ENCODE measurements around the gene UGT8. TPM values are rescaled to one million over a fixed set of nuclear protein-coding genes. Genes with fewer than 3 reads are reported as not detected.

Gene UGT8
- total RNA-seq, 3 donors from 2014 or later, result 0.16 to 14.9 (median 3.9) TPM

DNA sequence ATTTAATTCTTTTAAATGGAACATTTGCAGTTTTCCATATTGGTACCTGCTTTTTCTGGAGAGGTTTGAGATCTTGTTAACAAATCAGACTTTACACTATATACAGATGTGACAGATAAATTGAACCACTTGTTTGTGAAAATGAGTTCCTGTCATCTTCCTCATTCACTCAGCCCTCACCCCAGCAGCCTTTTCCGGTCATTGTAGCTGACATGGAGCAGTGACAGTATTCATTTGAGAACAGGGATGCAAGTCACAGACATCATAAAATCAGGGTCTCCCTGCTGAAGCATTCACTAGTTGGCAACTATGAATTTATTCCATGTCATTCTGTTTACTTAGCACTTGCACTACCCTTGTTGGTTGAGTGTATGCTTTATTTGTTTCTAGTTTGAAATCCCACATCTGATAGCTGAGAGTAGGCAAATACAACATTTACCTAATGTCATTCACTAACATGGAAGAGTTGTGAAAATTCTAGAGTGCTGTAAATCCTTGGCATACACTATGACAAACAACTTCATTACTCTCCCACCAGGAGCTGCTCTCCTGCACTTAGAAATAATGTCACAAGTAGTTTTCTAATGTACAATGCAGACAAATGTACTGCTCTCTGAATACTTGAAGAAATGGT lies 78.9 kb downstream of the UGT8 start:
- no peaks in the 10 kb centered on the region for H3K27me3 ChIP-seq

DNA sequence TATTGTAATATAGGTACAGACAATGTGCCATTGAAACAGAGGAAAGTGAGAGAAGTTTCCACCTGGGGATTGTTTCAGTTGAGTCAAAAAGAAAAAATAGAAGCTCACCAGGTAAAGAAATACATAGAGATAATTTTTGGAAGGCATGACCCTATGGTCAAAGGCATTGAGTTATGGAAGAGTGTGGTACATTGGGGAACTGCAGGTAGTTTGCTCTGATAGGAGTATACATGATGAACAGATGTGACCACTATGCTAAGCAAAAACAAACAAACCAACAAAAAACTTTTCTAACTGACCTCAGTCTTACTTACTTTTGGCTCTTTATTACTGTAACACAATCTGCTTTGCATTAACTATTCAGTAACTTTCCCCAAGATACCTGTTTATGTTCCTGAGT lies 85.9 kb downstream of the UGT8 start:
- DNase-seq (ENCODE audit: low spot score in 2 of 2), result no peak
- no peaks in the 10 kb centered on the region for H3K9me3 ChIP-seq
- H3K27me3 ChIP-seq, result no peaks in the 10 kb centered on the region
- no peaks in the 10 kb centered on the region for H3K36me3 ChIP-seq
- TF ChIP-seq POLR2A (IDR thresholded peaks at IDR 0.05) (no peak), POLR2AphosphoS5 (IDR thresholded peaks at IDR 0.05) (no peak)
- TF ChIP-seq, protein P1, sequence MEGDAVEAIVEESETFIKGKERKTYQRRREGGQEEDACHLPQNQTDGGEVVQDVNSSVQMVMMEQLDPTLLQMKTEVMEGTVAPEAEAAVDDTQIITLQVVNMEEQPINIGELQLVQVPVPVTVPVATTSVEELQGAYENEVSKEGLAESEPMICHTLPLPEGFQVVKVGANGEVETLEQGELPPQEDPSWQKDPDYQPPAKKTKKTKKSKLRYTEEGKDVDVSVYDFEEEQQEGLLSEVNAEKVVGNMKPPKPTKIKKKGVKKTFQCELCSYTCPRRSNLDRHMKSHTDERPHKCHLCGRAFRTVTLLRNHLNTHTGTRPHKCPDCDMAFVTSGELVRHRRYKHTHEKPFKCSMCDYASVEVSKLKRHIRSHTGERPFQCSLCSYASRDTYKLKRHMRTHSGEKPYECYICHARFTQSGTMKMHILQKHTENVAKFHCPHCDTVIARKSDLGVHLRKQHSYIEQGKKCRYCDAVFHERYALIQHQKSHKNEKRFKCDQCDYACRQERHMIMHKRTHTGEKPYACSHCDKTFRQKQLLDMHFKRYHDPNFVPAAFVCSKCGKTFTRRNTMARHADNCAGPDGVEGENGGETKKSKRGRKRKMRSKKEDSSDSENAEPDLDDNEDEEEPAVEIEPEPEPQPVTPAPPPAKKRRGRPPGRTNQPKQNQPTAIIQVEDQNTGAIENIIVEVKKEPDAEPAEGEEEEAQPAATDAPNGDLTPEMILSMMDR (IDR thresholded peaks at IDR 0.05), result no peak
- no peak overlapping the region for H3K4me3 ChIP-seq
- intact Hi-C loops (cut with DNase I; ENCODE audit: low total_unique reads), result no loop called here
- no peaks in the 10 kb centered on the region for H3K4me1 ChIP-seq
- no peak overlapping the region for H3K27ac ChIP-seq

More for the DNA sequence above, 78.9 kb downstream of the UGT8 start:
- no peaks in the 10 kb centered on the region for H3K9me3 ChIP-seq
- no peak overlapping the region for H3K4me3 ChIP-seq
- no peak for DNase-seq (ENCODE audit: low spot score in 2 of 2)
- no peak overlapping the region for H3K27ac ChIP-seq
- TF ChIP-seq POLR2AphosphoS5 (IDR thresholded peaks at IDR 0.05), result no peak
- TF ChIP-seq, protein P1 (IDR thresholded peaks at IDR 0.05), result no peak
- TF ChIP-seq POLR2A (IDR thresholded peaks at IDR 0.05), result no peak
- no peaks in the 10 kb centered on the region for H3K4me1 ChIP-seq
- intact Hi-C loops (cut with DNase I; ENCODE audit: low total_unique reads), result no loop called here
- H3K36me3 ChIP-seq, result no peaks in the 10 kb centered on the region

DNA sequence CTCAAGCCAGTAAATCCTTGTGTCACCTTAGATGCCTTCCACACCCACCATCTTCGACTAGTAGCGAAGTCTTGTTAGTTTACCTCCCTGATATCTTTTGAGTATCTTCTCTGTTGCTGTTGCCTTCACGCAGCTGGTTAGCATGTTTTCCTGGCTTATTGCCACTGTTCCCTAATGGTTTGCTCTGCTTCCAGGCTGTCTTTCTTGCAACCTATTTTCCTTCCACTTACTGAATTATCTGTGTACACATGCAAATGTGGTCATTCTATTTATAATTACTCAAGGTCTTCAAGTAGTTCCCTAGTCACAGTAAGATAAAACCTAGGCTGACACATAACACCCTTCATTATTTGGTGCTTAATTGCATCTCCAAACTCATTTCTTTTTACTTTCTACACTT lies 89.5 kb downstream of the UGT8 start:
- intact Hi-C loops (cut with DNase I; ENCODE audit: low total_unique reads), result no loop called here
- DNase-seq (ENCODE audit: low spot score in 2 of 2), result no peak
- Histone ChIP-seq H3K9me3 (no peaks in the 10 kb centered on the region), H3K4me3 (no peak overlapping the region), H3K27ac (no peak overlapping the region), H3K4me1 (no peaks in the 10 kb centered on the region), H3K36me3 (no peaks in the 10 kb centered on the region), H3K27me3 (no peaks in the 10 kb centered on the region)
- TF ChIP-seq, protein P1 (IDR thresholded peaks at IDR 0.05), result no peak
- TF ChIP-seq POLR2AphosphoS5 (IDR thresholded peaks at IDR 0.05) (no peak), POLR2A (IDR thresholded peaks at IDR 0.05) (no peak)

DNA sequence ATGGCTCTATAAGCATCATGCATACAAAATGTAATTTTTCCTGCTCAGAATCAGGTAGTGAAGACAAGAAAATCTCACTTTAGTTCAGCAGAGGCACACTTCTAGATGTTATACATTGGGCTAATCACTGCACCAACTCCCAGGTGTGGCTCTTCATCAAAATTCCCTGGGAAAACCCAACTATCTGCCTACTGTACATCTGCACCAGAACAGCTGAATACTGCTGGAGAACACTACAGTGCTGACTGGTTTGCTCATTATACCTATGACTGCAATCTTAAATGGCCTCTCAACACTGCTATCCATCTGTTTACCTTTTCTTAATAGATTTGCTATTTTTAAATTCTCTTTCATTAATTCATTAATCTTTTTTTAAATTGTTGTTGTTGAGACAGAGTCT lies 92.0 kb downstream of the UGT8 start:
- Histone ChIP-seq H3K9me3 (no peaks in the 10 kb centered on the region), H3K36me3 (no peaks in the 10 kb centered on the region), H3K4me1 (no peaks in the 10 kb centered on the region), H3K27ac (no peak overlapping the region), H3K27me3 (no peaks in the 10 kb centered on the region), H3K4me3 (no peak overlapping the region)
- no peak for DNase-seq (ENCODE audit: low spot score in 2 of 2)
- TF ChIP-seq POLR2AphosphoS5 (IDR thresholded peaks at IDR 0.05) (no peak), POLR2A (IDR thresholded peaks at IDR 0.05) (no peak)
- TF ChIP-seq, protein P1 (IDR thresholded peaks at IDR 0.05), result no peak
- intact Hi-C loops (cut with DNase I; ENCODE audit: low total_unique reads), result no loop called here

DNA sequence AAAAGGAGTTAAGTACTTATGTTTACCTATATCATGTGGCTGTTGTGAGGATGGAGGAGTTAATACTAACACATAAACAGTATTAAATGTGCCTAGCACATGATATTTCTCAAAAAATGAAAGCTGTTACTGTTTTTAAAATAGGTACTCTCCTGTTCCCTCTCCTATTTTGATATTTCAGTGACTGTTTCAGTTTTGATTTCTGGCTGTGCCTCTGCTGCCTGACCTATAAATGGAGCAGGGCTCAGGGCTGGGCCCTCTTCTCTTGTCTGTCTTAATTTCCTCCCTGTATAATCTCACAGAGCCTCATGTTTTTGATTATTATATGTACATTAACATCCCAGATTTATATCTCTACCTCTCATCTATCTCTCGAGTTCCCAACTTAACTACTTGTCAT lies 93.3 kb downstream of the UGT8 start:
- no peaks in the 10 kb centered on the region for H3K27me3 ChIP-seq
- no peak for TF ChIP-seq POLR2A (IDR thresholded peaks at IDR 0.05)
- TF ChIP-seq, protein P1 (IDR thresholded peaks at IDR 0.05), result no peak
- no peak for TF ChIP-seq POLR2AphosphoS5 (IDR thresholded peaks at IDR 0.05)
- no peak overlapping the region for H3K27ac ChIP-seq
- H3K36me3 ChIP-seq, result no peaks in the 10 kb centered on the region
- no peak overlapping the region for H3K4me3 ChIP-seq
- no peaks in the 10 kb centered on the region for H3K9me3 ChIP-seq
- intact Hi-C loops (cut with DNase I; ENCODE audit: low total_unique reads), result no loop called here
- DNase-seq (ENCODE audit: low spot score in 2 of 2), result no peak
- H3K4me1 ChIP-seq, result no peaks in the 10 kb centered on the region
